PC-3 (cell line): ENCODE data around the gene SH3PXD2B.

Experiments used
- CTCF ChIP-seq: fragments of 300-600 bp; sonication (generic); conservative IDR thresholded peaks from 2 replicates; pipeline ENCODE4 v1.5.1; 2017; ENCODE audit warnings: antibody characterized with exemption, low read depth, mild to moderate bottlenecking, low read length
- EZH2 ChIP-seq: fragments of 300-600 bp; sonication (generic); IDR thresholded peaks from one replicate; pipeline ENCODE4 v1.6.1; 2017; ENCODE audit warnings: antibody characterized with exemption, mild to moderate bottlenecking, low read length; ENCODE audit not compliant: unreplicated experiment
- EZH2phosphoT487 ChIP-seq: fragments of 300-600 bp; sonication (generic); IDR thresholded peaks from 2 replicates; pipeline ENCODE4 v1.6.1; 2018; ENCODE audit warnings: mild to moderate bottlenecking, antibody characterized with exemption, low read length, borderline replicate concordance

GRCh38 chr5:172380987-172381643 is 73.2 kb downstream of the SH3PXD2B start:
- TF ChIP-seq CTCF (no peak), EZH2phosphoT487 (no peak), EZH2 (no peak)
